Epithelial cell of esophagus (primary cell): ENCODE measurements around the gene TSPAN31.
A peak's percentile ranks its signal among the peaks of the same experiment; 100 is the strongest.

ENCODE experiments used
- DNase-seq: peaks from one replicate; pipeline ENCODE4 v3.0.0; 2010; ENCODE audit warnings: low read depth
- H3K4me3 ChIP-seq: 2 replicates; pipeline ENCODE4 v1.5.1; 2011; ENCODE audit warnings: mild to moderate bottlenecking, low read length, control low read depth
- TF ChIP-seq, protein P1 (sequence below): IDR thresholded peaks from 2 replicates; pipeline ENCODE4 v1.5.1; 2011; ENCODE audit warnings: low read depth, mild to moderate bottlenecking, low read length, control low read depth, inconsistent platforms; ENCODE audit not compliant: insufficient read depth; ENCODE audit errors: missing control alignments

The TSPAN31 gene, protein sequence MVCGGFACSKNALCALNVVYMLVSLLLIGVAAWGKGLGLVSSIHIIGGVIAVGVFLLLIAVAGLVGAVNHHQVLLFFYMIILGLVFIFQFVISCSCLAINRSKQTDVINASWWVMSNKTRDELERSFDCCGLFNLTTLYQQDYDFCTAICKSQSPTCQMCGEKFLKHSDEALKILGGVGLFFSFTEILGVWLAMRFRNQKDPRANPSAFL

DNA sequence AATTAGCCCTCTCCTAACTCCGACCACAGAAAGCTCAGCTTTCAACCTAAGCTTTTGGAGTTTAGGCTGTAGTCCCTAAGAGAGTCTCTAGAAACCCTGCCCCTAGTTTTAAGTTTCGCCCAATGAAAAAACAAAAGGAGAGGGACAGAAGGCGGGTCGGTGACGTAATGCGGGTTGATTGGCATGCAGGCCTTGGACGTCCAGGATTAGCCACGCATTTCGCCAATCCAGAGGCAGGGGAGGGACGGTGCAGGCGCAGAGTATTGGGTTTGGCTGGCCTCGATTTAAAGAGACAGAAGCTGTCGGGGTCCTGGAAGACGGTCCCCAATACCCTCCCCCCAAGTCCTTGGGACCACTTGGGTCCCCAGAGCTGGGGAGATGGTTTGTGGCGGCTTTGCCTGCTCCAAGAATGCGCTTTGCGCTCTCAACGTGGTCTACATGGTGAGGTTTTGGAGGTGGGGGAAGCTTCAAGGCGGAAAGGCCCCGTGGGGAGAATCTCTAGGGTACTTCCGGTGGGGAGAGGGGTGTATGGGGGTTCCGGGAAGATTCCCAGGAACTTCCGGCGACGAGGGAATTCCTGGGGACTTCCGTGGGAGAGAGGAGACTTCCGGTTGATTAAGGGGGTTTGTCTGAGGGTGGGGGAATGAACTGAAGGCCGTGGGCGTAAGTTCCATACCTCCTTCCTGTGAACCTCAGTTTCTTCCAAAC is at the start of gene TSPAN31:
Gene TSPAN31 (plus strand): TSS at position 263 of the 708 bp plus-strand sequence. CDS start 116 bp downstream, at position 379.
- peak; percentile 99 for DNase-seq
- TF ChIP-seq, protein P1, sequence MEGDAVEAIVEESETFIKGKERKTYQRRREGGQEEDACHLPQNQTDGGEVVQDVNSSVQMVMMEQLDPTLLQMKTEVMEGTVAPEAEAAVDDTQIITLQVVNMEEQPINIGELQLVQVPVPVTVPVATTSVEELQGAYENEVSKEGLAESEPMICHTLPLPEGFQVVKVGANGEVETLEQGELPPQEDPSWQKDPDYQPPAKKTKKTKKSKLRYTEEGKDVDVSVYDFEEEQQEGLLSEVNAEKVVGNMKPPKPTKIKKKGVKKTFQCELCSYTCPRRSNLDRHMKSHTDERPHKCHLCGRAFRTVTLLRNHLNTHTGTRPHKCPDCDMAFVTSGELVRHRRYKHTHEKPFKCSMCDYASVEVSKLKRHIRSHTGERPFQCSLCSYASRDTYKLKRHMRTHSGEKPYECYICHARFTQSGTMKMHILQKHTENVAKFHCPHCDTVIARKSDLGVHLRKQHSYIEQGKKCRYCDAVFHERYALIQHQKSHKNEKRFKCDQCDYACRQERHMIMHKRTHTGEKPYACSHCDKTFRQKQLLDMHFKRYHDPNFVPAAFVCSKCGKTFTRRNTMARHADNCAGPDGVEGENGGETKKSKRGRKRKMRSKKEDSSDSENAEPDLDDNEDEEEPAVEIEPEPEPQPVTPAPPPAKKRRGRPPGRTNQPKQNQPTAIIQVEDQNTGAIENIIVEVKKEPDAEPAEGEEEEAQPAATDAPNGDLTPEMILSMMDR = no peak
- H3K4me3 ChIP-seq = peak within 1 kb of the TSS; percentile 94

DNA sequence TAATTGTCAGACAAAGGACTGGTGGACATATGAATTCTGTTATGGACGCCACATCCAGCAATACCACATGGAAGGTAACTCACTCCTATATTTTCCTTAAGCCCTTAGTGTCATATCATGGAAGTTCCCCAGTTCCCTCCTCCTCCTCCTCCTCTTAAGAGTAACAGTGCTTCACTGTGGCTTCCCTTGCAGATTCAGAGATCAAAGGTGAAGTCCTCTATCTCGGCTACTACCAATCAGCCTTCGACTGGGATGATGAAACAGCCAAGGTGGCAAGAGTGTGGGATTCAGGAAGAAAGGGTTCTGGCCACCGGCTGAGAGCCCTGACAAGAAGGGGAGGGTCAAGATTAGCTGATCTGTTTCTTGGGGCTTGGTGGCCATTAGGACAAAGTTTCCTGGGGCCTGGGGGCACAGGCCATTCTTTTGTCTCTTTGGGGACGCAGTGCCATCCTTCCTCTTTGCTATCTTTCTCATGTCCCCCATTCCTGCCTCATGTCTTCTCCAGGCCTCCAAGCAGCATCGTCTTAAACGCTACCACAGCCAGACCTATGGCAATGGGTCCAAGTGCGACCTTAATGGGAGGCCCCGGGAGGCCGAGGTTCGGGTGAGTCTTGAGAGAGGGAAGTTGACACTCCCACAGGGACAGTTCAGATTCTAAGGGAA is 48.9 kb upstream of the TSPAN31 start:
- no peak overlapping the region for H3K4me3 ChIP-seq
- TF ChIP-seq, protein P1 = no peak
- no peak for DNase-seq

DNA sequence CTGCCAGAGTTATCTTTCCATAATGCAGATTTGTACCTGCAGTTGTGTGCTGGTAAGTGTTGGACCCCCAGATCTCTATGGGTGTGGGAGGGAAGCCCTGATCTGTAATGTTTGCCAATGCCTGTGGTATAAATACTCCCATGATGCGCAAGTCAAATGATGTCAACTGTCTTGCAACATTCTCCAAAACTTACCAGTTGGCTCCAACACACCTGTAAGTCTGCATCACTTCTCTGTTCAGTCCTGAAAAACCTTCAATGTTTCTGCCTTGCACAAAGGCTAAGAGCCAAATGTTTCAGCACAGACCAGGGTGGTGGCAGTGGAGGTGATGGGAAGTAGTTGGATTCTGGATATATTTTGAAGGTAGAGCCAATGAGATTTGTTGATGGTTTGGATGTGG is 47.8 kb upstream of the TSPAN31 start:
- TF ChIP-seq, protein P1 = no peak
- no peak overlapping the region for H3K4me3 ChIP-seq
- no peak for DNase-seq

DNA sequence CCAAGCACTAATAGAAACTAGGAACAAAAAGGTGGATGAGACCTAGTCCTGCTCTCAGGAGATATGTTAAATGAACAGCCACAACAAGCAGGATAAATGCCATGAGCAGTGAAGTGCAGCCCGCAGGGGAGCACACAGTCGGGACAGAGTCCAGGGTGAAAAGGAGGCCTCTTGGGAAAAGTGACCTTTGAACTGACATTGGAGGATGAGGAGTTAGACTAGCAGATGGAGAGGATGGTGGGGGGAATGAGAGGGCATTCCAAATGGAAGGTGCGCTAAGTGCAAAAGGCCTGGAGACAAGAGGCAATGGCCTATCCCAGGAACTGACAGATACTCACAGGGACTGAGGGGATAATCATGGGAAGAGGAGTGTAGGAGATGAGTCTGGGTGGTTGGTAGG is 46.4 kb upstream of the TSPAN31 start:
- H3K4me3 ChIP-seq = no peak overlapping the region
- no peak for DNase-seq
- TF ChIP-seq, protein P1 = no peak

DNA sequence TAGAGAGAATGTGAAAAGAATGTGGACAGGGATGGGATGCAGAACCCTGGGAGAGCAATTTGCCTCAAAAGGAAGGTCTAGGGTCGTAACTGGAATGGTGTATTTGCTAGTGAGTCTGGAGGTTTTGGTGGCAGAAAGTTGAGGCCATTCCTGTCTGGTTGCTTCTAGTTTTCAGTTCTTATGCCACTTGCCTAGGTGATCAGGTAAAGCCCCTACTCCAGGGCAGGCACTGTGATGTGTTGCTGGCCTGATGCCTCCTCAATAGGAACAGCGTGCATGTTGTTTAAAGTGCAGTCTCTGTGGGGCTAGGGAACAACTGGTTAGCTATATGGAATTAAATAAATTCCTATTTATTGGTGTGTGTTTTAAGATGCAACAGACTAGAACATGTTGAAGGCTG is 44.5 kb upstream of the TSPAN31 start:
- TF ChIP-seq, protein P1 = no peak
- H3K4me3 ChIP-seq = no peak overlapping the region

DNA sequence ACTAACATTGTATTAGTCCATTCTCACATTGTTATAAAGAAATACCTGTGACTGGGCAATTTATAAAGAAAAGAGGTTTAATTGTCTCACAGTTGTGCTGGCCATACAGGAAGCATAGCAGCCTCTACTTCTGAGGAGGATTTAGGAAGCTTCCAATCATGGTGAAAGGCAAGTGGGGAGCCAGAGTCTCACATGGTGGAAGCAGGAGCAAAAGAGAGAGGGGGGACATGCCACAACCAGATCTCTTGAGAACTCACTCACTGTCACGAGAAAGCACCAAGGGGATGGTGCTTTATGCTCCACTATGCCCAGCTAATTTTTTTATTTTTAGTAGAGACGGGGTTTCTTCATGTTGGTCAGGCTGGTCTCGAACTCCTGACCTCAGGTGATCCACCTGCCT is 37.6 kb upstream of the TSPAN31 start:
- DNase-seq = no peak
- TF ChIP-seq, protein P1 = no peak

More for the DNA sequence above, 44.5 kb upstream of the TSPAN31 start:
- DNase-seq = no peak

More for the DNA sequence above, 37.6 kb upstream of the TSPAN31 start:
- H3K4me3 ChIP-seq = no peak overlapping the region
